ENCODE measurements around the gene RAPGEF1. TPM values are rescaled to one million over a fixed set of nuclear protein-coding genes. Genes with fewer than 3 reads are reported as not detected.

Gene RAPGEF1
- total and polyA plus RNA-seq, 3 donors from 2014 or later: 36.1 to 56.9 (median 55.8) TPM

DNA sequence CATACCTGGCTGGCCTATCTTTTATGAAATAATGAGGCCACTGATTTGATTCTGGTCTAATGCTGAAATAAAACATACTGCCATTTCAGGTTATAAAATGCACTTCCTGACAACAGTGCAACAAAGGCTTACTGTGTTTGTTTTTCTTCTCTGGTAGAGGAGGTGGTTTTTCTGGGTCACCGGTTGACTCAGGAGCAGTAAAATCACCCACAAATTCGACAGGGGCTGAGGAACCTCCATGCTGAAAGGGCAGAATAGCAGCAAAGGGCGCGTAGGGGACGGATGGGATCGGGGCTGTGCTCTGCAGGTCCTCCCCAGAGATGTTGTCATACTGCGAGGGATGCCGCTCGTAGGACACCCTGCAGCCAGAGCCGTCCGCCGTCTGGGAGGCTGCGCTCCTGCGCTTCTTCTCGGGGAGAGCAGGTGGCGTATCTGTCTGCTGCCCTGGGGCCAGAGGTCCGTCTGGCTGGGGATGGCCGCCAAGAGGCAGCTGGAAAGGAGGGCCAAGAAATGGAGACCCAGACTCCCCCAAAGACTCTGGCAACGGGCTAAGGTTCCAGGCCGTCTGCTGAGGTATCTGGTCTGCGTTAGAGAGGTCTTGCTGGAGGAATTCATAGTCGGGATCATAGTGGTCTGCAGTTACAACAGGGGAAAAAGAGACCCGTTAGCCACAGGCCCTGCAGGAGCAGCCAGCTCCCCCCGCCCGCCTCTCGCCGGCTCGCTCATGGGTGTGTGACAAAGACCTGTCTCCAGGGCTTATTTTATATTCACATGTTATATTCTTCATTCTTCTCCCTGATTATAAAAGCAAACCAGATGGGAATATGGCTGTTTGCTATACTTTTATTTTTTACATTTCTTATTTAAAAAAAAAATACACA lies 113.8 kb downstream of the RAPGEF1 start:
- 91 to 93% methylated on average over 28 of the region's 28 CpGs for WGBS, 2 donors
- intact Hi-C loops (cut with DNase I; ENCODE audit: low total_unique reads): no loop called here
- H3K4me1 ChIP-seq: no peaks in the 10 kb centered on the region
- H3K36me3 ChIP-seq (ENCODE audit: low read depth, missing control alignments): no peaks in the 10 kb centered on the region
- no peak overlapping the region for H3K4me3 ChIP-seq
- H3K27me3 ChIP-seq: no peaks in the 10 kb centered on the region
- no peak for TF ChIP-seq POLR2A (IDR thresholded peaks at IDR 0.05)
- TF ChIP-seq, protein P1, sequence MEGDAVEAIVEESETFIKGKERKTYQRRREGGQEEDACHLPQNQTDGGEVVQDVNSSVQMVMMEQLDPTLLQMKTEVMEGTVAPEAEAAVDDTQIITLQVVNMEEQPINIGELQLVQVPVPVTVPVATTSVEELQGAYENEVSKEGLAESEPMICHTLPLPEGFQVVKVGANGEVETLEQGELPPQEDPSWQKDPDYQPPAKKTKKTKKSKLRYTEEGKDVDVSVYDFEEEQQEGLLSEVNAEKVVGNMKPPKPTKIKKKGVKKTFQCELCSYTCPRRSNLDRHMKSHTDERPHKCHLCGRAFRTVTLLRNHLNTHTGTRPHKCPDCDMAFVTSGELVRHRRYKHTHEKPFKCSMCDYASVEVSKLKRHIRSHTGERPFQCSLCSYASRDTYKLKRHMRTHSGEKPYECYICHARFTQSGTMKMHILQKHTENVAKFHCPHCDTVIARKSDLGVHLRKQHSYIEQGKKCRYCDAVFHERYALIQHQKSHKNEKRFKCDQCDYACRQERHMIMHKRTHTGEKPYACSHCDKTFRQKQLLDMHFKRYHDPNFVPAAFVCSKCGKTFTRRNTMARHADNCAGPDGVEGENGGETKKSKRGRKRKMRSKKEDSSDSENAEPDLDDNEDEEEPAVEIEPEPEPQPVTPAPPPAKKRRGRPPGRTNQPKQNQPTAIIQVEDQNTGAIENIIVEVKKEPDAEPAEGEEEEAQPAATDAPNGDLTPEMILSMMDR (IDR thresholded peaks at IDR 0.05): no peak
- no peak for DNase-seq
- H3K27ac ChIP-seq: no peak overlapping the region
- no peaks in the 10 kb centered on the region for H3K9me3 ChIP-seq

DNA sequence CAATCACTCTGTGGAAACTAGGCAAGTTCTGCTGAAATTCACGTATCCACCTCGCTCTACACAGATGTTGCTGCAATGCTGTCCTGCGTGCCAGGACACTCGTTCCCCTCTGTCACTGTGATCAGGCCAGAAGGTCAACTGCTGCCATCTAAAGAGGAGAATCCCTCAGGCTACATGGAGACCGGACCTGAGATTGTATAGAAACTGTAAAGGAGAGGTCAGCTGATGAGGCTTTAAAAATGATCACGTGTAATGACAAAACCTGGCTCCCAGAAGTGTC lies 114.4 kb downstream of the RAPGEF1 start:
- WGBS, 2 donors: 87 to 95% methylated on average over 6 of the region's 6 CpGs
- no peaks in the 10 kb centered on the region for H3K4me1 ChIP-seq
- TF ChIP-seq, protein P1 (IDR thresholded peaks at IDR 0.05): no peak
- TF ChIP-seq POLR2A (IDR thresholded peaks at IDR 0.05): no peak
- no peak for DNase-seq
- H3K27me3 ChIP-seq: no peaks in the 10 kb centered on the region
- H3K9me3 ChIP-seq: no peaks in the 10 kb centered on the region
- no peak overlapping the region for H3K4me3 ChIP-seq
- intact Hi-C loops (cut with DNase I; ENCODE audit: low total_unique reads): no loop called here
- no peak overlapping the region for H3K27ac ChIP-seq
- peaks cover 2% of the 10 kb centered on the region for H3K36me3 ChIP-seq (ENCODE audit: low read depth, missing control alignments)

DNA sequence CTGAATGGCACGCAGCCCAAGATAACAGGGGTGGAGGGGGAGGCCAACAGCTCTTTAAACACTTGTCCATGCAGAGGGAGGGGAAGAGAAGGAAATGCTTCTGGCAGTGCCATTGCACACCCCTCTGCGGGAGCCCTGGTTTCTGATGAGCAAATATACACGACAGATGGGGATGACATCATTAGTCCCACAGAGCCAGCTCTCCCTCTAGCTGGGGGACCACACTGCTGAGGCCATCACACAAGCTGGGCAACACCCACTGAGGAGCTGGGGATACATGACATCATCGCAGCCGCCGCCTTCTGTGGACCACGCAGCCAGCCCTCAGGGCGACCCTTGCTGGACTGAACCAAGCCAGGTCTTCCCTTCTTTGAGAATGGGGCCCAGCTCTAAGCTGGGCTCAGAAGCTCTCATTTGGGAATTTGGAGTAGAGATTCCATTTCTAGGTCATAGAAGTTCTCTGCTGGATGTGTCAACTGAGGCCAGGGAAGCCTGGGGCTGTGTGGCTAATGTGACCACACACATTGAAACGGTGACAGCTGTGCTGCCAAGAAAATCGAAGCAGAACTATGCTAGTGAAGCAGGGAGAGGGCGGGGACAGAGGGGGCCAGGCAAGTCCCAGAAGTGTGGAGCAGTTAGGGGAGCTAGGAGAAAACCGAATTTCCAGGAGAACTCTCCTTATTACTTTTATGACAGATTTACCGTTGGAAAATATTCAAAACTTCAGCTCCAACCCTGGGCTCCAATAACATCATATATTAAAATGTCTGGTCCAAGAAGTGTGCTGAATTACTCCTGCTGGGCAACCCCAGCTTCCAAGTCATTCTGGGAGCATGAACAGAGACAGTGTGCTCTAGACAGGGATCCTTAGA lies 115.0 kb downstream of the RAPGEF1 start:
- H3K9me3 ChIP-seq: no peaks in the 10 kb centered on the region
- no peak overlapping the region for H3K4me3 ChIP-seq
- no peaks in the 10 kb centered on the region for H3K4me1 ChIP-seq
- no peaks in the 10 kb centered on the region for H3K27me3 ChIP-seq
- no peak overlapping the region for H3K27ac ChIP-seq
- no peak for DNase-seq
- TF ChIP-seq, protein P1 (IDR thresholded peaks at IDR 0.05): no peak
- no peak for TF ChIP-seq POLR2A (IDR thresholded peaks at IDR 0.05)
- peaks cover 3% of the 10 kb centered on the region for H3K36me3 ChIP-seq (ENCODE audit: low read depth, missing control alignments)
- 81 to 84% methylated on average over 8 to 13 of the region's 13 CpGs for WGBS, 2 donors
- intact Hi-C loops (cut with DNase I; ENCODE audit: low total_unique reads): no loop called here

DNA sequence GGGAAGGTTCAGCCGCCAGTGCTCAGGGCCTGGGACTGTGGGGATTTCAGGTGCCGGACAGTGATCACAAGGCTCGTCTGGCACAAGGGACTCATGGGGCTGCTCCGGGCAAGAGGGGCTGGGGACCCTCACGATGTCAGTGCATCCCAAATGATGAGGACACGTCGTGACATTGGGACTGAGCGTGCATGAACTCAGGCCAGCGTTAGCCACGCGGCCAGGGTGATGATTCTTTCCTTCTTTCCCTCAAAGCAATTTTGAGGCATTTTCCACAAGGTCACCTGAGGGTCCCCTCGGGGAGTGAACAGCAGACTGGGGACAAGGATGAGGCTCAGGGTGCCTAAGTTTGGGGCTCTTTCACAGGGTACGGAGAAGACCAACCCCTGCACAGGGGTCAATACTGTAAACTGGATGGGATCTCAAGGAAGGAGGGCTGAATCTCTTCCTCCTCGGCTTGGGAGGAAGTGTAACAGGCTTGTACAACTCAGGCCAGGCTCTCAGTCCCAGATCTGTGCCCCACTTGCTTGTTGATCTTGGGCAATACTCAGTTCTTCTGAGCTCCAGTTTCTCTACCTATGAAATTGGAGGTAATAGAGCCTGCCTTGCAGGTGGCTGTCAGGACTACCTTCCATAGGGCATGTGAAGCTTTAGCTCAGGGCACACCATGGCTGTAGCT lies 116.1 kb downstream of the RAPGEF1 start:
- Histone ChIP-seq H3K27ac (no peak overlapping the region), H3K4me3 (no peak overlapping the region), H3K4me1 (no peaks in the 10 kb centered on the region), H3K27me3 (no peaks in the 10 kb centered on the region), H3K9me3 (no peaks in the 10 kb centered on the region), H3K36me3 (ENCODE audit: low read depth, missing control alignments) (peaks cover 3% of the 10 kb centered on the region)
- WGBS, 2 donors: 89 to 92% methylated on average over 14 of the region's 14 CpGs
- DNase-seq: no peak
- intact Hi-C loops (cut with DNase I; ENCODE audit: low total_unique reads): no loop called here
- TF ChIP-seq POLR2A (IDR thresholded peaks at IDR 0.05): no peak
- TF ChIP-seq, protein P1 (IDR thresholded peaks at IDR 0.05): no peak

All from testis (tissue), 3 donors.